GM21423 (cell line): Measurements from ENCODE around the gene ALS2CL.

Experiments used
- ATAC-seq: cut with Tn5 transposase; IDR thresholded peaks from one replicate; pipeline ENCODE4 v1.9.1; 2021; ENCODE audit warnings: mild to moderate bottlenecking, moderate library complexity; ENCODE audit not compliant: unreplicated experiment

ALS2CL gene

DNA sequence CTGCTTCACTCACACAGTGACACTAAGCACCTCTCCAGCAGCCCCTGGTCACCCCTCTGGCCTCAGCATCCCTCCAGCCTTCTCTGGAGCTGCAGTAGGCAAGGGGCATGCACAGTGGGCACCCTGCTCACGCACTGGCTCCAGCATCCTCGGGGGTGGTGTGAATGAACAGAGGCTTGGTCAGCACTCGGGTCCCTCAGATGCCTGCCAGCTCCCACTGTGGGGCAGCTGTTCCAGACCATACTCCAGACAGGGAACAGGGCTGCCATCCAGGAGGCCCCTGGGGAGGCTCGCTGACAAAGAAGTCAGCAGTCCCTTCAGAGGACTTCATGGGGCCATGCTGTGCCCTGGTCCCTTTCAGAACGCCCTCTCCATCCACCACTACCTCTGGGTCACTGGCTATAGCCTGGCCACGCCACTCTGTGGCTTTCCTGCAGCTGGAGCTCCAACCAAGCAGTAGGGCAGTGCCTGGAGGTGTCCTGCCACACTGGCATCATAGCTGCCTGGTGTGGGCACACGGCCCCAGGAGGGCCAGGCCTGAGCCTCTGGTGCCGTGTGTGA, 26.3 kb downstream of the ALS2CL start:
- no peak for ATAC-seq

DNA sequence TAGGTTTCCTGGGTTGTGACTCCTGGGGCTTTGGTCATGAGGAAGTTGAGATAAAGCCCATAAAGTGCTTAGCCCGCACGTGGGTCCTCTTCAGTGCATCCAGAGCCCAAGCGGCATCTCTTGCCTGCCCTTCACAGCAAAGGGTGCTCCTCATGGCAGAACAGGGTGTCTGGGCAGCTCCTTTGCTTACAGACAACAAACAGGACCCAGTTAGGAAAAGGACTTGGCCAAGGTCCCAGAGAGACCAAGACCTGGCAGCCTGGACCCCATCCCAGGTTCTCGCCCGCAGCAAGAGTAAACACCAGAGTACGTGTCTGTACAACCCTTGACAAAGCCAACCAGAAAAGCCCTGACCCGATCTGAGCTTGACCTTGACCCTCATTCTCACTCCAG, 27.0 kb downstream of the ALS2CL start:
- no peak for ATAC-seq

DNA sequence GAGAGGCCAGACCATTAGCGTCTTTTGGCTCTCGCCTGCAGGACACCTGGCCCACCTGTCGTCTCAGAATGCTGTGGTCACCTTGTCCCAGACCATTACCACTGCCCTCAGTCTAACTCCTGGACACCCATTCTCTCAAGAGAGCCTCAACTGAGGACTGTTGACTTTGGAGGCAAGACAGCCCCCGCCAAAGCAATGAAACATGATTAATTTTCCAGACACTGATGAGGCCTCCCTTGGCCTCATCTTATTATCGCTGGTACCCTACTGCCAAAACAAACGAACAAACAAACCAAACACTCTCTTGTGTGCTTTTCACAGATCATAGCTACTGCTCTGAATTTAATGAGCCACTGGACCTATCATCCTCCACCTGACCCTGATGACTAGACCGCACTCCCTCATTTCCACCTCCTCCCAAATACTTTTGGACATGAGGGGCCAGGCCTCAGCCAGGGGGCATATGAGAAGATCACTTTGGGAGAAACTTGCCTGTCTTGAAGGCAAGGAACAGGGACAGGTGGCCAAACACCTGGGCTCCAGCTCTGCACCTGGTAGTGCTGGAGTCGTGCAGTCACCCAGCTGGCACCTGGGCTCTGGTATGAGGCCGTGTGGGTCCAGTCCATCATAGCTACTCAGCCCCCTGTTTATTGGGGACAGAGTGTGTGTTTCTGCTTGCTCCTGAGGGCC, 27.6 kb downstream of the ALS2CL start:
- no peak for ATAC-seq

DNA sequence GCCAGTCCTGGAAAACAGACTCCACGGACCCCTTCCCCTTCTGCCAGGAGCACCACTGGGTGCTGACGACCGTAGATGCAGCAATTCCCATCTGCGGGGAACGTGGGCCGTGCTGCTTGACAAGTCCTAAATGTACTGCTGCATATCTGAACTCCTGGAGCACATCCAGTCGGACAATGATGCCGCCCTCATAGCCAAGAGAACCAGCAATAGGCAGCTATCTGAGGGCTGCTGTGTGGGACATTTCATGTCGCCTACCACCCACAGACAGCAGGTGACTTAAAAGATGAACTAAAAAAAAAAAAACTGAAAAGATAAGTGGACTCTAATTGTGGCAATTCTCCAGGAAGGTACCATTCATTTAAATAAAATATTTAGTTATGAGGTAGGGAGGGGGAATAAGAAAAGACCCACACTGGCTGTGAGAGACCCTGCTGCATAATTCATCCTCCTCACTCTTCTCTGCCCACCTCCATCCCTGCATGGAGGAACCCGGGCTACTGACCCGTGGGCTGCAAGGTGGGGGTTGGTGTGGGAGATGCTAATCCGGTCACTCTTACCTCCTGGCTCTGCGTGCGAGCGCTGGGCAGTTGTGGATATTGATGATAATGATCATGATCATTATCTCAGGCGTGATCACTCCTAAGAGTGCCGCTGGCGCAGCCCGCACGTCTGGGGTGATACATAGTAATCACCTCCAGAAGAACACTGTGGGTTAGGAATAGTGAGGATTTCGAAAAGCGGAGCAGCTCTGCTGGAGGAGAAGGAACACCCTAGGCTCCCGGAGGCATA, 28.3 kb downstream of the ALS2CL start:
- no peak for ATAC-seq

DNA sequence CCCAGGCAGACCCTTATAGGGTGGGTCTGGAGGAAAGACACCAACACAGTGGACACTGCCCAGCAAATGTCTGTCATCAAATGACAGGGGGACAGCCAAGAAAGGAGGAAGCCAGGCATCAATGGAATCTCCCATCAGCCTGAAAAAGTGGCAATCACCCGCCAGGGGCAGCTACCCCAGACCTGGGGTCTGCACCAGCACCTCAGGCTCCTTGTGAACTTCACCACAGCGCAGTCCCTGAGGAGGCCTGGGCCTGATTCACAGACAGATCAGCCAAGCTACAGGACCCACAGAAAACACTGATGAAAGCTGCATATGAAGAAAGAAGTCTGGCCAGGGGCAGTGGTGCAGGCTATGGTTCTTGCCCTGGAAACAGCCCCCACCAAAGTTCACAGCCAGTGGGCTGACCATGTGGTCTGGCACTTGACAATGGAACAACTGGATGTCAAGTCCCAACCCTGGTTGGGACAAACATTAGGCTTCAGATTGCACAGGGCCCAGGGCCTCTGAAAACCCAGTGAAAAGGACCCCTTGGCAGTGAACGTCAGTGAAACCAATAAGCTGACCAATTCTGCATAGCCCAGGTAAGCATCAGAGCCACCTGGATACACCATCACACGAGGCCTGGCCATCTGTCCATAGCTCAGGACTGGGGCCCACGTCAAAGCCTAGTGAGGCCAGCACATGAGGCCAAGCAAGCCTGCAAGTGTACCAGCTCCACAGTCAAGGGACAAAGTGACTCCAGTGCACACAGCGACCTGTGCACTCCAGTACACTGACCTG, 29.1 kb downstream of the ALS2CL start:
- no peak for ATAC-seq

DNA sequence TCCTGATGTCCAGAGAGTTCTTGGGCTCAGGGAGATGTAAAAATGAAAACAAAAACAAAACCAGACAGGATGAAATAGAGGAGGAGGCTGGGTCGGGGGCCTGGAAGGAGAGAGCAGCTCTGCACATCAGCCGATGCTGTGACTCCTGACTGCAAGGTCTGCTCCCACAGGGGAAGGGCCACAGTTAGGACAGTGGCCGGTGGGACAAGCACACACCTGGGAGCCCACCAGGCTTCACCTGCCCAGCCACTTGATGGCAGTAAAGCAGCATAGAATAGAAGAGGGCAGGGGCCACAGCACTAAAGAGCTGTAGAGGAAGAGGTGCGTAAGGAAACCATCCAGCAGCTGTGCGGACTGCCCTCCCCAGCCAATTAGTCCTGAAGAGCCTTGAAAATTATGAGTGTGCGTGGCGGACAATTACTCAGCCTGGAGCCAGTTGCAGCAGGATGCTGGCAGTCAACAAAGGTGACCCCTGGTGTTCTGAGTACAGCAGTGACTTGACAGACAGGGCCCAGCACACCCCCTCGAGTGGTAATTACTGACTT, 29.8 kb downstream of the ALS2CL start:
- ATAC-seq = no peak

DNA sequence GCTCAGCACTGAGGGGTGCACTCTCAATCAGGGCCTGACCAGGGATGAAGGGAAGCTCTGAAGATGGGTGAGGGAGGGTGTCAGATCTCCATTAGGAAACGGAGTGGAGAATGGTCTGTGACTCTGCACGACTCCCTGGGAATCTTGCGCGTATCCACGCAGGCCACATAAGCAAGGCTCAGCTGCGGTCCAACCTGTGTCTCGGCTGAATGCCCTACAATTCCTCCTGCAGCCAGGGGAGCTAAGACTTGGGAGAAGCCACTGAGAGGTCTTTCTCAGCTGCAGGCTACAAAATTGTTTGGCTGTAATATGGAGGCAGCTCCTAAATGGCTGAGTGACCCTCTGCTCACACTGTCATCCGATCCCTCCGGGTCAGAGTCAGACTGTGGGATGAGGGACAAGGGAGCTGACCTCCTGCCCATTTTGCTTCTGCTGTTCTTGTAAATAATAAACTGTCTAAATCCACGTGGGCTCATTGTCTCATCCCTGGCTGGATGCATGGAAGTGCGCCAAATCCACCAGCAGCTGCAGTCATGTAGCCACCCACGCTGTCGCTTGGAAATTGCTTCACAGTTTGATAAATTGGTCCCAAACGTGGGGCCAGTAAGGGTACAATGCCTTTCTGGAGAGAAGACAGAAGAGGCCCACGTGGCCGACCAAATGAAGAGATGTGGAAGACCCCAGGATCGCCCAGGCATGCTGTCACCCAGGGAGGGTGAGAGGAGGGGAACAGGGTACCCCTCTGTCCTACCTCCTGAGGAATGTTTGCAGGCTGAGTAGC, 30.5 kb downstream of the ALS2CL start:
- ATAC-seq = no peak

DNA sequence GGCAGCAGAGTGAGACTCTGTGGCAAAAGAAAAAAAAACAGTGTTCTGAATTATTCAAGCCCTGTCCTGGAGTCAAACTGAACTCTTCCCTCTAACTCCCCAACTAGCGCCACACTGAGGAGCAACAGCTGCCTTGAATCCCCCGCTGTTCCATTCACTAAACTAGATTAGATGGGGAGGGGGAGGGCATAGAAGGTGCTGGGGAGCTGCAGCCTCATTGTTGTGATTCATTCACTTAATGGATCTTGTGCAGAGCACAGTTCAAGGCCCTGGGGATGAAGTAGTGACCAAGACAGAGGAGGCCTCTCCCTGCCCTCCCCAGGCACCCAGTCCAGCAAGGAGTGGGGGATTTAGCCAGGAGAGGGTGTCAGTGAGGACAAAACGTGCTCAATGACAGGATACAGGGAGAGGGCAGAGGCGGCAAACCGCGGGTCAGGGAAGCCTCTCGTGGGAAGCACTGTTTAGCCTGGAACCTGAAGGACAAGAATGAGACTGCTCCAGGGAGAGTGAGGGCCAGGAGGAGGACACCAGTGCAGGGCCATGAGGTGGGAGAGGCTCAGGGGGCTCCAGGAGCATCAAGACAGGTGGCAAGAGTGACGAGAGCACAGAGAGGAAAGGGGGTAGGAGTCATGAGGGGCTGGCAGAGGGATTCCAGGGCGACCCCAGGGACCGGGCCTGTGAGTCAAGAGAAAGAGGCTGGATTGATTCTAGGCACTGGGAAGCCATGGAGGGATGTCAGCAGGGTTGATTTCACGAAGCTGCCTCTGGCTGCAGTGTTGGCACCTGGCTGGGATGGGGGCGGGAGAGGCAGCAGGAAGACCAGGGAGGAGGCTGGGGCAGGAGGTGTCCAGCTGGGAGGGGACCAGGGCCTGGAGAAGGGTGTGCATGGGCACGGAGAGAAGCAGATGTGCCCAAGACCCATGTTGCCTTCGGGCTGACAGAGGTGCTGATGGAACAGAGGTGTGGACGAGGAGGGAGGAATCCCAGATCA, 31.4 kb downstream of the ALS2CL start:
- ATAC-seq = no peak

DNA sequence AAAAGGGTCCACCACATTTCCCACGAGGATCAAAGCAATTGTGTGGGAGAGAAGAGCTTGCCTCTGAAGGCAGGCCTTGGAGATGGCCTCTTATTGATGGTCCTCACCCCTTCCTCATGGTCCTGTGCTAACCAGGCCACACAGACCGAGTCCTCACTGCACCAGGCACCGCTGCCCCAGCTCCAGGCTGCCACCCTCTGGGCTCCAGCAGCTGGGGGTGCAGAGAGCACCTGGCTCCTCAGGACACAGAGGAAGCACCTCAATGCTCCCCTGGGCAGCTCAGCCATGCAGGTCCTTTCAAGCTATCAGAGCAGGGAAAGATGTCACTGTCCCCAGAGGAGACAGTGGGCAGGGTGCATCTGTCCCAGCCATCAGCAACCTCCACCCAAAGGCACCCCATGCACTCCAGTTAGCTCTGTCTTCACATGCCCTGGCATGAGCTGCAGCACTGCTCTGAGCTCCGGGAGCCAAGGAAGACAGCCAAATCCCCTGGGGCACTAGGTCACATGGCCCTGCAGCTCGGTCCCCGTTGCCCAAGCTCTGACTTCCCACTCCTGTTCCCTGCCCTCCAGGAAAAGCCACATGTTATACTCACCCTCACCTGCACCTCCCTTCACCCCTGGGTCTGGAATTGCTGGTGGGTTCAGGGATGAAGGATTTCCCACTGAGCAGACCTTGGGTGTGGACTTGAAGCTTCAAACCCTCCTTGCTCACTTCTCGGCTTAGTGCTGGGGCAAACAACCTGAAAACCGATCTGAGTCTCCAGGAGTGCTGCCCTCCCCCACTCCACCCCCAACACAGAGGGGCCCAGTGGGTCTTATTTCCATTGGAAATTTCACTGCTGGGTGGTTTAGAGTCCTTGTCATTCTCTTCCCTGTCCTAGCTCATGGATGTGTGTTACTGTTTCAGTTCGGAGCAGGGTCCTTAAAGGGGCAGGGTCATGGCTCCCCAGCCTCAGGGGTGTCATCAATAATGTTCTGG, 32.6 kb downstream of the ALS2CL start:
- no peak for ATAC-seq

DNA sequence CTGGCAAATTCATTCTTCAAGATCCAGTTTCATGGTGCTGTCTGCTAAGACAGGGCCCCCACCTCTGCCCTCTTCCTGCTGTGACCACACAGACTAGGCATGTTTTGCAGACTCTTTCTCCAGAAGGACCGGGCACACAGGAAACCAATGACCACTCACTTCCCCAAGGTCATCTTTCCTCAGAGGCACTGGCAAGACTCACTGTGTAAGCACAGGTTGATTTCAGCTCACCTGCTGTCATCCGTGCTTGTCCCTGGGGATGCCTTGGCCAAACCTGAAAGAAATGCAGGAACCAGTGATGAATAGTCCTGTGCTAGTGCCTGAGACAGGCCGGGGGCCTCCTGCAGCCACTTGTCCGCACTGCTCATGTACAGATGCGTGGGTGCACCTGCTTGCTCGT, 33.5 kb downstream of the ALS2CL start:
- no peak for ATAC-seq

DNA sequence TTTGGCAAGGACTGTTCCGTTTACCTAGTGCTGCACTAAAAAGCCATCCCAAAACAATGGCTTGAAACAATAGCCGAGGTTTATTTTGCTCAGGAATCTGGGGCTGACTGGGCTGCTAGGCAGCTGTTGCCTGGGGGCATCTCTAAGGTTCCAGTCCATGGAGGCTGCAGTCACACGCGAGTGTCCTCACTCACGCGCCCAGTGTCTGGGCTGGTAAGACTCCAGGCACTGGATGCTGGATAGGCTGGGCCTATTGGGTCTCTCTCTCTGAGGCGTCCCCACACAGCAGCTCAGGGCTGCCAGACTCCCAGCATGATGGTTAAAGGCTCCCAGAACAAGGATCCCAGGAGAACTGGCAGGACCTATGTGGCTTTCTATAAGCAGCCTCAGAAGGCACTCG, 34.2 kb downstream of the ALS2CL start:
- ATAC-seq = no peak

DNA sequence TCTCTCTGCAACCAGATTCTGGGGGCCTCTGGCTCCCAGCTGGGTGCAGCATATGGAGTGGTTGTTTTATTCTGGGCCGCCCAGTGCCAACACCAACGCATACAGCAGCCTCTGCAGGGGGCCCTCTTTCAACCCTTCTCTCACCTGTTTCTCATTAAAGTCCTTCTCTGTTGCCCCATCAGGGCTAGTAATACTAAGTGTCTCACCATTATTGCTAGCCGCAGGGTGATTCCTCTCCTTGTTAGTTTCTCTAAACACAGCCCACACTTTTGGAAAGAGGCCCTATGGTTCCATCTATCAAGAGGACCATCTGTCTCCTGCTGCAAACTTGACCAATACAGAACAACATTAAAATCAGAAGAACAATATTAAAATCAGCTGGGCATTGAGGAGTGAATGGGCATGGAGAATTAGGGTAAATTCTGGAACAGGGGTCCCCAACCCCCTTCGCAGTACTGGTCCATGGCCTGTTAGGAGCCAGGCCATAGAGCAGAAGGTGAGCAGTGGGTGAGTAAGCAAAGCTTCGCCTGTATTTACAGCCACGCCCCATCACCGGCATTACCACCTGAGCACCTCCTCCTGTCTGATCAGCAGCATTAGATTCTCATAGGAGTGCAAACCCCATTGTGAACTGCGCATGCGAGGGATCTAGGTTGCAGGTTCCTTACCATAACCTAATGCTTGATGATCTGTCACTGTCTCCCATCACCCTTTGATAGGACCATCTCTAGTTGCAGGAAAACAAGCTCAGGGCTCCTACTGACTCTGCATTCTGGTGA, 36.5 kb downstream of the ALS2CL start:
- ATAC-seq = no peak

DNA sequence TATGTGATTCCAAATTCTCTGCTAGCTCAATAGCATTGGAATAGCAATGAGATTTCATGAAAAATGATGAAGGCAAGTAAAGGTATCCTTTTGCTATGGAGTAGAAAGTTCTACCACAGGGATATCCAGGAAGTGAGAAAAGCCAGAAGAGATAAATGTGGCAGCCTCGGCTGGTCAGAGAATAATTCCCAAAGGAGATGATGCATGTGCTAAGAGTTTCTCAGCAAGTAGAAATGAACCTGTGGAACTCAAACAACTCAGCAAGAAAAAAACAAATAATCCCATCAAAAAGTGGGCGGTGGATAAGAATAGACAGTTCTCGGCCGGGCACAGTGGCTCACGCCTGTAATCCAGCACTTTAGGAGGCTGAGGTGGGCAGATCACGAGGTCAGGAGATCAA, 38.2 kb downstream of the ALS2CL start:
- no peak for ATAC-seq

DNA sequence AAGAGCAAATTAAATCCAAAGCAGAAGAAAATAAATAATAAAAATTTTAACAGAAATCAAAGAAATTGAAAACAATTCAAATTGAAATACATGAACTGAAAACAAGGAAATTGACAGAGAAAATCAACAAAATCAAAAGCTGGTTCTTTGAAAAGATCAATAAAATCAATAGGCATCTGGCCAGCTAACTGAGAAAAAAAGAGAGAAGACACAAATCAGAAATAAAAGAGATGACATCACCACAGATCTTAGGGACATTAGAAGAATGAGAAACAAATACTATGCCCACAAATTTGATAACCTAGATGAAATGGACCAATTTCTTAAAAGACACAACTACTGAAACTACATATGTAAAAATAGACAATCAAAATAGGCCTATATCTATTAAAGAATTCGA, 42.4 kb downstream of the ALS2CL start:
- no peak for ATAC-seq

DNA sequence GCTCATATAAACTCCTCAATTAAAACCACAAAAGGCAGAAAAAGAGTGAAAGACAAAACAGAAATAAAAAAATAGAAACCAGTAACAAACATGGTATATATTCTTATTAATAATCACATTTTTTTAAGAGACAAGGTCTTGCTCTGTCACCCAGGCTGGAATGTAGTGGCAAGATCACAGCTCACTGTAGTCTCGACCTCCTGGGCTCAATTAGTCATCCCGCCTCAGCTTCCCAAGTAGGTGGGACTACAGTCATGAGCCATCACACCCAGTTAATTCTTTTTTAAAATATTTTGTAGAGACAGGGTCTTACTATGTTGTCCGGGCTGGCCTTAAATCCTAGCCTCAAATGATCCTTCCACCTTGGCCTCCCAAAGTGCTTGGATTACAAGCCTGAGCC, 44.0 kb downstream of the ALS2CL start:
- no peak for ATAC-seq

DNA sequence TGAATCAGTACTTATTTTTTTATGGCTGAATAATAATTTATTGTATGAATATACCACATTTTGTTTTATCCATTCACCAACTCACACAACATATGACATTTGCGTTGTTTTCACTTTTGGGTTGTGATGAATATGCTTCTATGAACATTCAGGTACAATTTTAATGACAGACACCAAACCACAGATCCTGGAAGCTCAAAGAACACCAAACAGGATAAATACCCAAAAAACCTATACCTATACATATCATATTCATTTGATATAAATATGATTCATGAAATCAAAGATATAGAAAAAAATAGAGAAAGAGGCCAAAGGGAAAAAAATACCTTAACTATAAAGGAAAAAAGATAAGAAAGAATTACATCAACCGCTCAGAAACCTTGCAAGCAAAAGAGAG, 45.4 kb downstream of the ALS2CL start:
- no peak for ATAC-seq

DNA sequence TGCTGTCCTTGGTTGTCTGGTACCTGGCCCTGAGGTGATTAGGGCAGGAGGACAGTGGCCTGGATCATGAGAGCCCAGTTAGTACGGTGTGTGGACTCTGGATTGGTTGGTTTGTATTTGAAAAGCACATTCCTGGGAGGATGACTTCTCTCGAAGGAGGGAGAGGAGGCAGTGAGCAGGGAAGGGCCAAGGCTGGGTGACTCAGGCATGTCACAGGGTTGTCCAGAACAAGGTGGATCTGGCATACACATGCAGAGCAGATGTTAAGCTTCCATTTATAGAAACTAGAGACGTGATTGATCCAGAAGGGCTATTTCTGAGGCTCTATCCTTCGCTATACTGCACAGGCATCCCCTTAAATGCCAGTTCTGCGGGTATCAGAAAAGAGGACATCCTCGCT, 46.8 kb downstream of the ALS2CL start:
- ATAC-seq = no peak
